Measurements from ENCODE around the gene DDX10.
"Not testable (repeated sequence)": the region's sequence is repeated elsewhere in the genome, so short reads cannot be mapped to it uniquely, and the experiment has no call there.

Gene DDX10

GRCh38 chr11:108780119-108780518, 115.2 kb downstream of the DDX10 start:
- no peak for DNase-seq

GRCh38 chr11:108781946-108782345, 117.1 kb downstream of the DDX10 start:
- no peak for DNase-seq

GRCh38 chr11:108786281-108786990, 121.6 kb downstream of the DDX10 start:
- DNase-seq: no peak

GRCh38 chr11:108787105-108787504, 122.2 kb downstream of the DDX10 start:
- DNase-seq: no peak

GRCh38 chr11:108788565-108789199, 123.8 kb downstream of the DDX10 start:
- no peak for DNase-seq

- DNase-seq: no peak
Measured at GRCh38 chr11:108790501-108791299, 125.8 kb downstream of the DDX10 start.

- no peak for DNase-seq
Measured at GRCh38 chr11:108793138-108793537, 128.3 kb downstream of the DDX10 start.

GRCh38 chr11:108793611-108794010, 128.7 kb downstream of the DDX10 start:
- no peak for DNase-seq

- DNase-seq: no peak
Measured at GRCh38 chr11:108796551-108796950, 131.7 kb downstream of the DDX10 start.

GRCh38 chr11:108797578-108798100, 132.8 kb downstream of the DDX10 start:
- no peak for DNase-seq

GRCh38 chr11:108802492-108802891, 137.6 kb downstream of the DDX10 start:
- DNase-seq: no peak

- no peak for DNase-seq
Measured at GRCh38 chr11:108803776-108804175, 138.9 kb downstream of the DDX10 start.

- no peak for DNase-seq
Measured at GRCh38 chr11:108804511-108804910, 139.6 kb downstream of the DDX10 start.

- no peak for DNase-seq
Measured at GRCh38 chr11:108805030-108805429, 140.2 kb downstream of the DDX10 start.

GRCh38 chr11:108807262-108807661, 142.4 kb downstream of the DDX10 start:
- no peak for DNase-seq

- no peak for DNase-seq
Measured at GRCh38 chr11:108813086-108813485, 148.2 kb downstream of the DDX10 start.

- DNase-seq: no peak
Measured at GRCh38 chr11:108817976-108818375, 153.1 kb downstream of the DDX10 start.

GRCh38 chr11:108818971-108819370, 154.1 kb downstream of the DDX10 start:
- no peak for DNase-seq

GRCh38 chr11:108819957-108820356, 155.1 kb downstream of the DDX10 start:
- DNase-seq: no peak

GRCh38 chr11:108823960-108824359, 159.1 kb downstream of the DDX10 start:
- DNase-seq: not testable (repeated sequence)

- DNase-seq: no peak
Measured at GRCh38 chr11:108824545-108824944, 159.7 kb downstream of the DDX10 start.

- no peak for DNase-seq
Measured at GRCh38 chr11:108825381-108825780, 160.5 kb downstream of the DDX10 start.

GRCh38 chr11:108826136-108826535, 161.3 kb downstream of the DDX10 start:
- no peak for DNase-seq

GRCh38 chr11:108835624-108836023, 170.8 kb downstream of the DDX10 start:
- no peak for DNase-seq

Data from activated effector memory CD4-positive, alpha-beta T cell treated with Interleukin-2 at 50 U/mL for 16 hours (primary cell).